ENCODE results near the gene GRAMD2B.

DNA sequence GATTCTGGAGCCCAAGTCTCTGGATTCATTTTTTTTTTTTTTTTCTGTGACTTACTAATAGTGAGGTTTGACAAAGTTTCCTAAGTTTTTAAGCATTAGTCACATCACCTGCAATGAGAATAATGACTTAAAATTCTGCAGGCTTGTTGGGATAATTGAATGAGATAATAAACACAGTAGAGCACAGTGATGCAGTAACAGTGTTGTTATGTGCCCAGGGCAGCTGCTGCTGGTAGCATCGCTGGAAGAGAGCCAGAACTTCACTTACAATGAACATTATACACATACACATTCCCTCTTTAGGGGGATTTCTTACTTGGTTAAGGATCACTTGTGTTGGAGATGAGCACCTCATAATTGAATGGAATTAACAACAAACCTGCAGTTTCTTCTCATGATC, 92.9 kb downstream of the GRAMD2B start:
- TF ChIP-seq, protein P1, sequence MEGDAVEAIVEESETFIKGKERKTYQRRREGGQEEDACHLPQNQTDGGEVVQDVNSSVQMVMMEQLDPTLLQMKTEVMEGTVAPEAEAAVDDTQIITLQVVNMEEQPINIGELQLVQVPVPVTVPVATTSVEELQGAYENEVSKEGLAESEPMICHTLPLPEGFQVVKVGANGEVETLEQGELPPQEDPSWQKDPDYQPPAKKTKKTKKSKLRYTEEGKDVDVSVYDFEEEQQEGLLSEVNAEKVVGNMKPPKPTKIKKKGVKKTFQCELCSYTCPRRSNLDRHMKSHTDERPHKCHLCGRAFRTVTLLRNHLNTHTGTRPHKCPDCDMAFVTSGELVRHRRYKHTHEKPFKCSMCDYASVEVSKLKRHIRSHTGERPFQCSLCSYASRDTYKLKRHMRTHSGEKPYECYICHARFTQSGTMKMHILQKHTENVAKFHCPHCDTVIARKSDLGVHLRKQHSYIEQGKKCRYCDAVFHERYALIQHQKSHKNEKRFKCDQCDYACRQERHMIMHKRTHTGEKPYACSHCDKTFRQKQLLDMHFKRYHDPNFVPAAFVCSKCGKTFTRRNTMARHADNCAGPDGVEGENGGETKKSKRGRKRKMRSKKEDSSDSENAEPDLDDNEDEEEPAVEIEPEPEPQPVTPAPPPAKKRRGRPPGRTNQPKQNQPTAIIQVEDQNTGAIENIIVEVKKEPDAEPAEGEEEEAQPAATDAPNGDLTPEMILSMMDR (IDR thresholded peaks at IDR 0.05) = no peak
- TF ChIP-seq EP300 (IDR thresholded peaks at IDR 0.05) = no peak
